Right lobe of liver (tissue), 6 donors: ENCODE results near the gene CPNE1. TPM values are rescaled to one million over a fixed set of nuclear protein-coding genes. Genes with fewer than 3 reads are reported as not detected.

Source experiments
- ATAC-seq, 4 donors: fragments of 200-7000 bp; cut with Tn5 transposase; one replicate each; pipeline ENCODE4 v1.9.1; 2020; ENCODE audit warnings: mild to moderate bottlenecking in 4 of 4, moderate library complexity in 4 of 4
- DNase-seq, 3 donors: peaks; one replicate each; pipeline ENCODE4 v3.0.0-alpha.2; 2020
- H3K27ac ChIP-seq, 3 donors: fragments of 200-600 bp; one replicate each; pipeline ENCODE4 v1.8.0; 2022
- H3K27me3 ChIP-seq, 2 donors: fragments of 200-600 bp; one replicate each; pipeline ENCODE4 v1.8.0; 2022
- H3K36me3 ChIP-seq, 4 donors: fragments of 200-600 bp; sonication (generic) in 1 of 4; one replicate each; pipeline versions ENCODE4 v1.5.1 to v1.8.0; 2017 to 2022; ENCODE audit warnings: control low read depth in 1 of 4
- H3K4me1 ChIP-seq, 4 donors: fragments of 200-600 bp; sonication (generic) in 1 of 4; one replicate each; pipeline versions ENCODE4 v1.5.1 to v1.8.0; 2017 to 2022; ENCODE audit warnings: control low read depth in 1 of 4
- H3K4me3 ChIP-seq, 3 donors: fragments of 200-600 bp; one replicate each; pipeline ENCODE4 v1.8.0; 2022
- H3K9me3 ChIP-seq, 4 donors: fragments of 200-600 bp; sonication (generic) in 1 of 4; one replicate each; pipeline versions ENCODE4 v1.5.1 to v1.8.0; 2017 to 2022; ENCODE audit warnings: control low read depth in 1 of 4
- POLR2A ChIP-seq: fragments of 450-650 bp; IDR thresholded peaks from one replicate; pipeline ENCODE4 v1.6.1; 2017; ENCODE audit warnings: antibody characterized with exemption, mild to moderate bottlenecking
- WGBS: methylation state at CpG from one replicate; pipeline ENCODE4 v1.1.6; 2018; ENCODE audit warnings: low coverage, low lambda C conversion rate; ENCODE audit not compliant: insufficient coverage; ENCODE audit errors: missing lambda C conversion rate; 5-methylcytosine and 5-hydroxymethylcytosine counted together
- intact Hi-C, 2 donors: fragments of 100-400 bp; cut with DNase I; formaldehyde crosslinking; loops; one replicate each; pipeline versions ENCODE4 v1.11.2 to v1.14.1; 2022
- total RNA-seq, 6 experiments: library from RNA; depleted of rRNA in 2 of 6; stranded (reverse); fragments of >200 nt in 2 of 6; fragmentation: NEBNext Ultra II Directional in 3 of 6; extraction: Animal tissue kit (Norgen Biotek cat#: 25700) in 3 of 6; gene quantifications; one replicate each; pipeline versions ENCODE4 v1.1.0 to v1.2.4, GENCODE V29; 2016 to 2023
- TF ChIP-seq, protein P1 (sequence below), 4 donors: fragments of 200-600 bp in 3 of 4; fragments of 450-650 bp in 1 of 4; IDR thresholded peaks; one replicate each; pipeline versions ENCODE4 v1.5.1 to v1.8.0; 2016 to 2022; ENCODE audit warnings: antibody characterized with exemption in 4 of 4, mild to moderate bottlenecking in 2 of 4
- donor health status: DM: no; HTN: yes; CAD: no.
- donor health status: DM: no; HTN: no; CAD: no.
- donor health status: DM: no; HTN: no; CAD: no.
- donor health status: DM: no; HTN: yes; CAD: no.
- donor health status: DM: no; HTN: yes; CAD: no.

The CPNE1 gene
- total RNA-seq, 6 experiments from 2014 or later: 35.5 to 72.0 (median 53.3) TPM

DNA sequence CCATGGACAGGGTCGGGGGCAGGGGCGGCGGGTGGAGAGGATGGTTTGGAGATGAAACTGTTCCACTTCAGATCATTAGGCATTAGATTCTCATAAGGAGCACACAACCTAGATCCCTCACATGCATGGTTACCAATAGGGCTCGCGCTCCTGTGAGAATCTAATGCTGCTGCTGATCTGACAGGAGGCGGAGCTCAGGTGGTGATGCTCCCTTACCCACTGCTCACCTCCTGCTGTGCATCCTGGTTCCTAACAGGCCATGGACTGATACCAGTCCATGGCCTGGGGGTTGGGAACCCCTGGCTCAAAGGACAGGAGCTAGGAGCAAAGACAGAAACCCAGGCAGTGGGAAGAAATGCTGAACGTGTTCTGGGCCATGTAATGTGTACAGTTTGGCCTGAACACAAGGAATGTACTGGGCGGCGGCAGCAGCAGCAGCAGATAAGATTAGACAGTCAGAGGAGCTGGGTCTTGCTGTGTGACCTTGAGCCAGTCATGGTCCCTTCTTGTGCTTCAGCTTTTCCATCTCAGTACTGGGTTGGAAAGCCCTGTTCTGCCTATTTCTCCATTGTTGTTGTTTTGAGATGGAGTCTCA, 53.8 kb downstream of the CPNE1 start:
- no peaks in the 10 kb centered on the region for H3K9me3 ChIP-seq
- intact Hi-C loops: no loop called here
- WGBS: 68% methylated on average over 3 of the region's 9 CpGs
- H3K36me3 ChIP-seq: no peaks in the 10 kb centered on the region
- no peak overlapping the region for H3K27ac ChIP-seq
- H3K27me3 ChIP-seq: no peaks in the 10 kb centered on the region
- no peak for DNase-seq
- no peak overlapping the region for H3K4me3 ChIP-seq
- TF ChIP-seq, protein P1, sequence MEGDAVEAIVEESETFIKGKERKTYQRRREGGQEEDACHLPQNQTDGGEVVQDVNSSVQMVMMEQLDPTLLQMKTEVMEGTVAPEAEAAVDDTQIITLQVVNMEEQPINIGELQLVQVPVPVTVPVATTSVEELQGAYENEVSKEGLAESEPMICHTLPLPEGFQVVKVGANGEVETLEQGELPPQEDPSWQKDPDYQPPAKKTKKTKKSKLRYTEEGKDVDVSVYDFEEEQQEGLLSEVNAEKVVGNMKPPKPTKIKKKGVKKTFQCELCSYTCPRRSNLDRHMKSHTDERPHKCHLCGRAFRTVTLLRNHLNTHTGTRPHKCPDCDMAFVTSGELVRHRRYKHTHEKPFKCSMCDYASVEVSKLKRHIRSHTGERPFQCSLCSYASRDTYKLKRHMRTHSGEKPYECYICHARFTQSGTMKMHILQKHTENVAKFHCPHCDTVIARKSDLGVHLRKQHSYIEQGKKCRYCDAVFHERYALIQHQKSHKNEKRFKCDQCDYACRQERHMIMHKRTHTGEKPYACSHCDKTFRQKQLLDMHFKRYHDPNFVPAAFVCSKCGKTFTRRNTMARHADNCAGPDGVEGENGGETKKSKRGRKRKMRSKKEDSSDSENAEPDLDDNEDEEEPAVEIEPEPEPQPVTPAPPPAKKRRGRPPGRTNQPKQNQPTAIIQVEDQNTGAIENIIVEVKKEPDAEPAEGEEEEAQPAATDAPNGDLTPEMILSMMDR (IDR thresholded peaks at IDR 0.05): no peak
- TF ChIP-seq POLR2A: no peak
- H3K4me1 ChIP-seq: peaks cover 0 to 5% (median 0%) of the 10 kb centered on the region in 4 donors
- ATAC-seq: no peak

DNA sequence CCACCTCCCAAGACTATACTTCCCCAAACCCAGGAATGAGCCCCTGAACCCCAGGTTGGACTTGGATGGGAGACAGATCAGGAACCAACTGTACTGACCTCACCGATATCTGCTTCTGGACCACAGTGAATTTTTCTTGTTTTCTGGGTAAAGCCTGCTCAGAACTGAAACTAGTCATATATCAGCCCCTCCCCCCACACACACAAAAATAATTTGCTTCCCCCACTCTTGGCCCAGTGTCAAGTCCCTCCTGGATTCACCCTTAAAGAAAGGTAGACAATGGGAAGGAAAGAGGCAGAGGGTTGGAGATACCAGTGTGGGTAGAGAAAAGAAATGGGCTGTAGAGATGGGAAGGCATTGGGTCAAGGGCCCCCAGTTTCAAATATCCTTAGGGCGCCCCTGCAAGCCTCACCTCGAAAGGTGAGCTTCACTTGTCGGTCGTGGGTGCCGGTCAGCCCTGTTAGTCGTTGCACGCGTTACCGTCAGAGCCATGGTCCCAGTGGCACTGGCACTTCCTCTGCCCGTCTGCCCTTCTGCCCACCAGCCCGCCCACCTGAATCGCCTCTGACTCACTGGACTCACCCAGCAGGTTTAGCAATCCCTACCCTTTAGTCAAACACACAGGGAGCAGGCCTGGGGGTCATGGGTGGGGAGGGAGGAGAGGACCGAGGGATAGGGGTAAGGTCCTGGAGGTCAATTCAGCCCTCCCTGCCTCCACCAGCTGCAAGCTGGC, 57.5 kb downstream of the CPNE1 start:
- WGBS: 74% methylated on average over 12 of the region's 14 CpGs

DNA sequence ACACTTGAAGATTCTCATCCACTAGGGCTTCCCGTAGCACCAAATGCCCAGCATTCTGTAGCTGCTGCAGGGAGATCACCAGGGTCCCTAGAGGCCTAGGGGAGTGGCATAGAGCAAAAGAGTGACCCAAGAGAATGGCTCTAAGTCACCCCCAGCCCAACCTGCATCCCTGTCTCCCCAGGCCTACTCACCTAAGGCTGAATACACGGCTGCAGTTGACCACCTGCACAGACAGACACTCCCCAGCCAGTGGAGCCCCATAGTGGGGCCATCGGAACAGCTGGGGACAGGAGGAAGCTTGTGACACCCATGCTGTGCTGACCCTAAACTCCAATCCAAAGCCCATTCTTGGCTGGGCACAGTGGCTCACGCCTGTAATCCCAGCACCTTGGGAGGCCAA, 58.6 kb downstream of the CPNE1 start:
- Histone ChIP-seq H3K9me3 (no peaks in the 10 kb centered on the region), H3K4me3 (no peak overlapping the region), H3K27ac (no peak overlapping the region), H3K27me3 (no peaks in the 10 kb centered on the region), H3K36me3 (no peaks in the 10 kb centered on the region), H3K4me1 (peaks cover 0 to 10% (median 2%) of the 10 kb centered on the region in 4 donors)
- intact Hi-C loops: no loop called here
- TF ChIP-seq, protein P1 (IDR thresholded peaks at IDR 0.05): no peak
- no peak for TF ChIP-seq POLR2A
- no peak for DNase-seq
- no CpG with 5 or more reads among the region's 4 CpGs for WGBS
- ATAC-seq: no peak

More for the DNA sequence above, 57.5 kb downstream of the CPNE1 start:
- no peaks in the 10 kb centered on the region for H3K27me3 ChIP-seq
- H3K36me3 ChIP-seq: no peaks in the 10 kb centered on the region
- H3K9me3 ChIP-seq: no peaks in the 10 kb centered on the region
- no peak overlapping the region for H3K27ac ChIP-seq
- ATAC-seq (no peak), DNase-seq (no peak)
- TF ChIP-seq, protein P1 (IDR thresholded peaks at IDR 0.05): no peak
- no peak for TF ChIP-seq POLR2A
- no peak overlapping the region for H3K4me3 ChIP-seq
- intact Hi-C loops: no loop called here
- no peaks in the 10 kb centered on the region for H3K4me1 ChIP-seq

DNA sequence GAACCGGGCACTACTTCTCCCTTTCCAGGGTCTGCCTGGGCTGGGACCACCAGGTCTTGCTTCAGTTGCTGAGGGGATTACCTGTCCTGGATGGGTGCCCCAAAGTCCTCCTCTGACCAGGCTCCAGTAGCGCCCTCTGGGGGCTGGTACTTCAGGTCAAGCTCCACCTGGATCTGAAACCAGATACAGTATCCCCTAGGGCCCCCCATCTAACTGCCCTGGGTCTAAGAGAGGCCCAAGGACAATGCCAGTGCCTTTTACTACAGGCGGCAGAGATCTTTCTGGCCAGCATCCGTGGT, 60.3 kb downstream of the CPNE1 start:
- no peak for ATAC-seq
- Histone ChIP-seq H3K4me3 (no peak overlapping the region), H3K27ac (no peak overlapping the region), H3K36me3 (no peaks in the 10 kb centered on the region), H3K27me3 (no peaks in the 10 kb centered on the region), H3K9me3 (no peaks in the 10 kb centered on the region), H3K4me1 (peaks cover 0 to 14% (median 3%) of the 10 kb centered on the region in 4 donors)
- DNase-seq: peak in 1 of 3 donors; percentile 43
- intact Hi-C loops: no loop called here
- no peak for TF ChIP-seq POLR2A
- TF ChIP-seq, protein P1 (IDR thresholded peaks at IDR 0.05): peak in 2 of 4 donors; percentile 15 to 18
- WGBS: 57% methylated on average over 3 of the region's 4 CpGs
